ENCODE results near the gene NAGLU. TPM values are rescaled to one million over a fixed set of nuclear protein-coding genes. Genes with fewer than 3 reads are reported as not detected.
A peak's percentile ranks its signal among the peaks of the same experiment; 100 is the strongest.

Gene NAGLU
- total and polyA plus RNA-seq, 2 of the 13 experiments (the other 11 are each of a cell fraction or from before 2014, with no cell fraction given): 28.2 to 40.1 TPM

- no peak for TF ChIP-seq ZBTB10 (CRISPR knock-in tag; IDR thresholded peaks at IDR 0.05; ENCODE audit: borderline replicate concordance)
- TF ChIP-seq NFKBIZ (CRISPR knock-in tag; IDR thresholded peaks at IDR 0.05): peak; percentile 42; the same call in 1 of the 2 replicates
- peak; percentile 90; the same call in 1 of the 2 replicates for TF ChIP-seq ZNF784 (CRISPR knock-in tag; IDR thresholded peaks at IDR 0.05; ENCODE audit: borderline replicate concordance)
- peak; percentile 79; the same call in 1 of the 2 replicates for TF ChIP-seq ZNF335 (CRISPR knock-in tag; IDR thresholded peaks at IDR 0.05)
- peak; percentile 99 for TF ChIP-seq AGO2 (optimal IDR thresholded peaks at IDR 0.05; ENCODE audit: low read depth, low read length)
- 0 out of 2 replicates have a peak, but pooled peaks have one; percentile 2 for TF ChIP-seq HHEX (CRISPR knock-in tag; IDR thresholded peaks at IDR 0.05)
- TF ChIP-seq SP2 (CRISPR knock-in tag; IDR thresholded peaks at IDR 0.05): peak; percentile 66
- peak; percentile 49; the same call in 1 of the 2 replicates for TF ChIP-seq ZNF83 (CRISPR knock-in tag; IDR thresholded peaks at IDR 0.05; ENCODE audit: borderline replicate concordance)
- TF ChIP-seq NR2F1 (CRISPR knock-in tag; IDR thresholded peaks at IDR 0.05): peak; percentile 69 to 86; a peak in 3 of 4 replicates
- no peak; the same call in 1 of the 2 replicates for TF ChIP-seq PAWR (CRISPR knock-in tag; IDR thresholded peaks at IDR 0.05; ENCODE audit: borderline replicate concordance)
- TF ChIP-seq ZNF704 (CRISPR knock-in tag; IDR thresholded peaks at IDR 0.05; ENCODE audit: borderline replicate concordance): peak; percentile 87; the same call in 1 of the 2 replicates
- no peak for TF ChIP-seq ZNF367 (CRISPR knock-in tag; IDR thresholded peaks at IDR 0.05; ENCODE audit: borderline replicate concordance)
- TF ChIP-seq ZNF274 (CRISPR knock-in tag; IDR thresholded peaks at IDR 0.05): peak; percentile 80; the same call in 1 of the 2 replicates
- TF ChIP-seq ZNF280B (CRISPR knock-in tag; IDR thresholded peaks at IDR 0.05; ENCODE audit: borderline replicate concordance): peak; percentile 31; the same call in 1 of the 2 replicates
- peak; percentile 91; the same call in 1 of the 2 replicates for TF ChIP-seq ZNF350 (CRISPR knock-in tag; IDR thresholded peaks at IDR 0.05; ENCODE audit: borderline replicate concordance, low read depth)
- no peak for TF ChIP-seq ZFP41 (CRISPR knock-in tag; IDR thresholded peaks at IDR 0.05; ENCODE audit: borderline replicate concordance)
- peak; percentile 65 for TF ChIP-seq ZNF143 (CRISPR knock-in tag; IDR thresholded peaks at IDR 0.05)
- no peak; the same call in 1 of the 2 replicates for TF ChIP-seq GTF2F1 (IDR thresholded peaks at IDR 0.05; ENCODE audit: low read length)
- peak; percentile 89; the same call in 1 of the 2 replicates for TF ChIP-seq ZNF615 (CRISPR knock-in tag; IDR thresholded peaks at IDR 0.05; ENCODE audit: borderline replicate concordance)
- TF ChIP-seq ZFP37 (CRISPR knock-in tag; IDR thresholded peaks at IDR 0.05; ENCODE audit: borderline replicate concordance): peak; percentile 10; the same call in 1 of the 2 replicates
- TF ChIP-seq GATAD1 (CRISPR knock-in tag; IDR thresholded peaks at IDR 0.05): peak; percentile 86
- TF ChIP-seq KMT2A (CRISPR knock-in tag; IDR thresholded peaks at IDR 0.05): peak; percentile 77
- TF ChIP-seq TOPORS (CRISPR knock-in tag; IDR thresholded peaks at IDR 0.05): peak; percentile 99
These were observed 31.0 kb downstream of the NAGLU start, which contains the start of gene MLX (continued) for GRCh38 chr17:42566883-42567573.

Data from HepG2 (cell line).